GM19240 (cell line): ENCODE data around the gene RADIL.
A peak's percentile ranks its signal among the peaks of the same experiment; 100 is the strongest.

Experiments
- DNase-seq: peaks from one replicate; pipeline ENCODE4 v3.0.0; 2011; ENCODE audit warnings: low spot score; ENCODE audit not compliant: insufficient read length

The RADIL gene

GRCh38 chr7:4775848-4776623 is 107.5 kb downstream of the RADIL start:
- DNase-seq = no peak

GRCh38 chr7:4775250-4775847 is 108.2 kb downstream of the RADIL start, which contains the start of gene AP5Z1:
AP5Z1 (plus strand) TSS chr7:4775623; CDS start chr7:4775716, 93 bp downstream.
- peak; percentile 99 for DNase-seq

GRCh38 chr7:4774658-4775249 is 108.8 kb downstream of the RADIL start:
- DNase-seq = peak; percentile 63

GRCh38 chr7:4774007-4774406 is 109.5 kb downstream of the RADIL start:
- DNase-seq = no peak

GRCh38 chr7:4772306-4772705 is 111.2 kb downstream of the RADIL start:
- no peak for DNase-seq

- DNase-seq = no peak
These were observed 111.8 kb downstream of the RADIL start for GRCh38 chr7:4771737-4772136.

GRCh38 chr7:4770886-4771285 is 112.6 kb downstream of the RADIL start:
- no peak for DNase-seq

GRCh38 chr7:4769761-4770160 is 113.8 kb downstream of the RADIL start:
- DNase-seq = no peak

GRCh38 chr7:4768597-4769569 is 114.6 kb downstream of the RADIL start:
- no peak for DNase-seq

GRCh38 chr7:4766666-4767519 is 116.6 kb downstream of the RADIL start:
- DNase-seq = no peak

GRCh38 chr7:4765776-4766490 is 117.6 kb downstream of the RADIL start:
- DNase-seq = no peak

- no peak for DNase-seq
These were observed 119.0 kb downstream of the RADIL start for GRCh38 chr7:4764402-4765007.

- no peak for DNase-seq
These were observed 119.7 kb downstream of the RADIL start for GRCh38 chr7:4763794-4764185.

GRCh38 chr7:4763091-4763793 is 120.3 kb downstream of the RADIL start:
- no peak for DNase-seq

GRCh38 chr7:4762121-4763055 is 121.1 kb downstream of the RADIL start:
- DNase-seq = no peak

GRCh38 chr7:4760952-4761351 is 122.6 kb downstream of the RADIL start:
- DNase-seq = no peak

- no peak for DNase-seq
These were observed 124.3 kb downstream of the RADIL start for GRCh38 chr7:4759211-4759610.

GRCh38 chr7:4758791-4759190 is 124.7 kb downstream of the RADIL start:
- no peak for DNase-seq
